ENCODE data around the gene CFAP100. TPM values are rescaled to one million over a fixed set of nuclear protein-coding genes. Genes with fewer than 3 reads are reported as not detected.

The CFAP100 gene
- polyA plus RNA-seq = not detected

DNA sequence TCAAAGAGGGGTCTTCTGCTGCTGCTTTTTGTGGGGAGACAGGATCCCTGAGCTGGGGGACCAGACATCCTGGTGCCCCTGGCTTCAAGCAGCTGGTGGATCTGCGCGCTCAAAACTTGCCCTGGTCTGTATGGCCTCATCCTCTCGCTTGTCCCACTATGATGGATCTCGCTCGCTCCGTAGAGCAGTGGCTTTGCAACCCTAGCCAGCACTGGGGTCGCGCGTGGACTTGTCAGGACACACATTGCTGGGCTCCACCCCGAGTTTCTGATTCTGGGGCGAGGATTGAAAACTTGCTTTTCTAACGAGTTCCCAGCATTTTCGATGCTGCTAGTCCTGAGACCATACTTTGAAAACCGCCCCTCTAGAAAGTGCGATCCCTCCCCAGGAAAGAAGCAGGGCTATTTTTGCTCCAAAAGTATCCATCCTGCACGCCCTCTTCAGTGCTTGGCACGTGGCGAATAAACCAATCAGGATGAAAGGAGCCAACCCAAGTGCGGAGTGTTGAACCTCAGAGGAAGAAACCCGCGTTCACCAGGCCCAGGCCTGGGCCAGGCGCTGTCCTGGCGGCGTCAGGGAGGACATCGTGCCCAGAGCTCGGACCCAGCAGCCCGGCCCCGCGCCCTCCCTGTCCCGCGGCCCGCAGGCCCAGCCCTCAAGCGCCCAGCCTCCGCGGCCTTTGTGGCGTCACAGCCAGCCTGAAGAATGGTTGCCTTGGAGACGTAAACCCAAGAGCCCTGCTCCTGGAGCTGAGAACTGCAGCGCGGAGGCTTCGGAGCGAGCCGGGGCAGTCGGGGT is at the start of gene CFAP100:
Gene CFAP100, plus strand, starts transcription at position 731 of the 798 bp plus-strand sequence. CDS start 1,092 bp downstream, outside the sequence.
- H3K27me3 ChIP-seq (ENCODE audit: control insufficient read depth in 1 of 2, insufficient read depth in 2 of 2, low read length in 2 of 2) = peaks cover 0 to 6% of the 10 kb centered on the region in 2 donors
- 27 to 28% methylated on average over 43 of the region's 43 CpGs for WGBS, 2 donors
- peak within 1 kb of the TSS; percentile 8 to 9 for H3K4me3 ChIP-seq (ENCODE audit: low read depth in 1 of 2, low read length in 2 of 2)
- peaks cover 4 to 10% of the 10 kb centered on the region in 2 donors for H3K4me1 ChIP-seq (ENCODE audit: control insufficient read depth in 2 of 2, insufficient read depth in 2 of 2, low read length in 1 of 2)
- no peak within 1 kb of the TSS for H3K27ac ChIP-seq (ENCODE audit: low read depth in 2 of 2, low read length in 1 of 2)
- H3K36me3 ChIP-seq (ENCODE audit: control insufficient read depth in 2 of 2, insufficient read depth in 2 of 2, low read length in 1 of 2) = no peaks in the 10 kb centered on the region
- no peaks in the 10 kb centered on the region for H3K9me3 ChIP-seq (ENCODE audit: control insufficient read depth in 2 of 2, insufficient read depth in 1 of 2, low read depth in 1 of 2, low read length in 1 of 2)

GRCh38 chr3:126345231-126345630 is 49.5 kb upstream of the CFAP100 start:
- WGBS, 2 donors = 86 to 93% methylated on average over 7 of the region's 7 CpGs
- Histone ChIP-seq H3K9me3 (ENCODE audit: control insufficient read depth in 2 of 2, insufficient read depth in 1 of 2, low read depth in 1 of 2, low read length in 1 of 2) (no peaks in the 10 kb centered on the region), H3K4me3 (ENCODE audit: low read depth in 1 of 2, low read length in 2 of 2) (no peak overlapping the region), H3K36me3 (ENCODE audit: control insufficient read depth in 2 of 2, insufficient read depth in 2 of 2, low read length in 1 of 2) (peaks cover 0 to 9% of the 10 kb centered on the region in 2 donors), H3K27ac (ENCODE audit: low read depth in 2 of 2, low read length in 1 of 2) (no peak overlapping the region), H3K4me1 (ENCODE audit: control insufficient read depth in 2 of 2, insufficient read depth in 2 of 2, low read length in 1 of 2) (peaks cover 2 to 4% of the 10 kb centered on the region in 2 donors), H3K27me3 (ENCODE audit: control insufficient read depth in 1 of 2, insufficient read depth in 2 of 2, low read length in 2 of 2) (no peaks in the 10 kb centered on the region)

- no peak overlapping the region for H3K4me3 ChIP-seq (ENCODE audit: low read depth in 1 of 2, low read length in 2 of 2)
- no peaks in the 10 kb centered on the region for H3K9me3 ChIP-seq (ENCODE audit: control insufficient read depth in 2 of 2, insufficient read depth in 1 of 2, low read depth in 1 of 2, low read length in 1 of 2)
- H3K27me3 ChIP-seq (ENCODE audit: control insufficient read depth in 1 of 2, insufficient read depth in 2 of 2, low read length in 2 of 2) = no peaks in the 10 kb centered on the region
- no peak overlapping the region for H3K27ac ChIP-seq (ENCODE audit: low read depth in 2 of 2, low read length in 1 of 2)
- WGBS, 2 donors = 94% methylated on average over 5 of the region's 5 CpGs
- H3K4me1 ChIP-seq (ENCODE audit: control insufficient read depth in 2 of 2, insufficient read depth in 2 of 2, low read length in 1 of 2) = peaks cover 0 to 5% of the 10 kb centered on the region in 2 donors
- H3K36me3 ChIP-seq (ENCODE audit: control insufficient read depth in 2 of 2, insufficient read depth in 2 of 2, low read length in 1 of 2) = peaks cover 0 to 14% of the 10 kb centered on the region in 2 donors
Observed at GRCh38 chr3:126345641-126346460, 48.9 kb upstream of the CFAP100 start.

GRCh38 chr3:126346466-126346865 is 48.2 kb upstream of the CFAP100 start:
- WGBS, 2 donors = 89 to 93% methylated on average over 2 of the region's 2 CpGs
- Histone ChIP-seq H3K4me3 (ENCODE audit: low read depth in 1 of 2, low read length in 2 of 2) (no peak overlapping the region), H3K36me3 (ENCODE audit: control insufficient read depth in 2 of 2, insufficient read depth in 2 of 2, low read length in 1 of 2) (peaks cover 0 to 19% of the 10 kb centered on the region in 2 donors), H3K27ac (ENCODE audit: low read depth in 2 of 2, low read length in 1 of 2) (no peak overlapping the region), H3K4me1 (ENCODE audit: control insufficient read depth in 2 of 2, insufficient read depth in 2 of 2, low read length in 1 of 2) (peaks cover 0 to 5% of the 10 kb centered on the region in 2 donors), H3K9me3 (ENCODE audit: control insufficient read depth in 2 of 2, insufficient read depth in 1 of 2, low read depth in 1 of 2, low read length in 1 of 2) (no peaks in the 10 kb centered on the region), H3K27me3 (ENCODE audit: control insufficient read depth in 1 of 2, insufficient read depth in 2 of 2, low read length in 2 of 2) (no peaks in the 10 kb centered on the region)

GRCh38 chr3:126347543-126348161 is 47.1 kb upstream of the CFAP100 start:
- H3K4me3 ChIP-seq (ENCODE audit: low read depth in 1 of 2, low read length in 2 of 2) = no peak overlapping the region
- no peaks in the 10 kb centered on the region for H3K9me3 ChIP-seq (ENCODE audit: control insufficient read depth in 2 of 2, insufficient read depth in 1 of 2, low read depth in 1 of 2, low read length in 1 of 2)
- no peaks in the 10 kb centered on the region for H3K27me3 ChIP-seq (ENCODE audit: control insufficient read depth in 1 of 2, insufficient read depth in 2 of 2, low read length in 2 of 2)
- no peak overlapping the region for H3K27ac ChIP-seq (ENCODE audit: low read depth in 2 of 2, low read length in 1 of 2)
- 68 to 77% methylated on average over 8 of the region's 8 CpGs for WGBS, 2 donors
- peaks cover 0 to 5% of the 10 kb centered on the region in 2 donors for H3K4me1 ChIP-seq (ENCODE audit: control insufficient read depth in 2 of 2, insufficient read depth in 2 of 2, low read length in 1 of 2)
- H3K36me3 ChIP-seq (ENCODE audit: control insufficient read depth in 2 of 2, insufficient read depth in 2 of 2, low read length in 1 of 2) = peaks cover 0 to 27% of the 10 kb centered on the region in 2 donors

DNA sequence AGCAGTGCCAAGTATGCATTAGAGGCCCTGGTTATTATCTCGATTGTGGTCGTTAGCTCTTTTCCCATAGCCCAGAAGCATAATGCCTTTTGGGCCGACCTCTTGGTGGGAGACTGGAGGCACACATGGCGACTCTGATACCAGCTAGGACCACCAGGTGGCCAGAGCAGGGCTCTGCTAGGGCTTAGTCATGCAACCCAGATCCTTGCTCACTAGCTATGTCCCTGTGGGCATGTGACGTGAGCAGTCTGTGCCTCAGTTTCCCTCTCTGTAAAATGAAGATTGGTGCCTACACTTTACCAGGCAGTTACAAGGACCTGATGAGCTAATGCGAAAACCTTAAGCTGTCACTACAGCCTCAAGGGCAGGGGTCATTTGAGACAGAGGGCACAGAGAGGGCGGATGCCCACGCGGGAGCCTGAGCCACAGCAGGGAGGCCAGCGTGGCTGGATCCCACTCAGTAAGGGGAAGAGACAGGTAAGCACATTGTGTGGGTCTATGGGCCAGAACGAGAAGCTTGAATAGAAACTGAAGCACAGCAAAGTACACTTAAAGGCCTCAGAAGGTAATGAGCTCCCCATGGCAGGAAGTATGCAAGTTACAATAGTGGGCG is 46.3 kb upstream of the CFAP100 start:
- Histone ChIP-seq H3K4me1 (ENCODE audit: control insufficient read depth in 2 of 2, insufficient read depth in 2 of 2, low read length in 1 of 2) (peaks cover 0 to 5% of the 10 kb centered on the region in 2 donors), H3K27ac (ENCODE audit: low read depth in 2 of 2, low read length in 1 of 2) (no peak overlapping the region), H3K36me3 (ENCODE audit: control insufficient read depth in 2 of 2, insufficient read depth in 2 of 2, low read length in 1 of 2) (peaks cover 0 to 27% of the 10 kb centered on the region in 2 donors), H3K4me3 (ENCODE audit: low read depth in 1 of 2, low read length in 2 of 2) (no peak overlapping the region), H3K9me3 (ENCODE audit: control insufficient read depth in 2 of 2, insufficient read depth in 1 of 2, low read depth in 1 of 2, low read length in 1 of 2) (no peaks in the 10 kb centered on the region), H3K27me3 (ENCODE audit: control insufficient read depth in 1 of 2, insufficient read depth in 2 of 2, low read length in 2 of 2) (no peaks in the 10 kb centered on the region)
- 91 to 92% methylated on average over 12 of the region's 12 CpGs for WGBS, 2 donors

DNA sequence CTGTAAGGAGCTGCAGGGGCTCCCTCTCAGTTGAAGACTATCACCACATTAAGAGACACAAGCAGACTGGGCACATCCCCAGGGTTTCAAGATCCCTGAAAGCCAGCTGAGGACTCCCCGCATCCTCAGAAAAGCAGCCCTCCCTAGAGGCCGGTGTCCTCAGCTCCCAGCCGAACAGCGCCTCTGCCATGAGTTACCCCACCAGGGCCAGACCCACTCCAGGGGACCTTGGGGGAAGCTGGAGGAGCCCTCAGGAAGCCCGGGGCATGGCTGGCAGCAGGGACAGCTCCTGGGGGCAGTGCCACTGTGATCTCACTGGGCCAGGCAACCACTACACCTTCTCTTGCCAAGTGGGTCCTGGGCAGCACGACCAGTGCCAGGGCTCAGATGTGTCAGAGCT is 45.6 kb upstream of the CFAP100 start:
- Histone ChIP-seq H3K27me3 (ENCODE audit: control insufficient read depth in 1 of 2, insufficient read depth in 2 of 2, low read length in 2 of 2) (no peaks in the 10 kb centered on the region), H3K4me1 (ENCODE audit: control insufficient read depth in 2 of 2, insufficient read depth in 2 of 2, low read length in 1 of 2) (peaks cover 0 to 5% of the 10 kb centered on the region in 2 donors), H3K27ac (ENCODE audit: low read depth in 2 of 2, low read length in 1 of 2) (no peak overlapping the region), H3K9me3 (ENCODE audit: control insufficient read depth in 2 of 2, insufficient read depth in 1 of 2, low read depth in 1 of 2, low read length in 1 of 2) (no peaks in the 10 kb centered on the region), H3K4me3 (ENCODE audit: low read depth in 1 of 2, low read length in 2 of 2) (no peak overlapping the region), H3K36me3 (ENCODE audit: control insufficient read depth in 2 of 2, insufficient read depth in 2 of 2, low read length in 1 of 2) (peaks cover 0 to 27% of the 10 kb centered on the region in 2 donors)
- WGBS, 2 donors = 89 to 90% methylated on average over 6 of the region's 6 CpGs

DNA sequence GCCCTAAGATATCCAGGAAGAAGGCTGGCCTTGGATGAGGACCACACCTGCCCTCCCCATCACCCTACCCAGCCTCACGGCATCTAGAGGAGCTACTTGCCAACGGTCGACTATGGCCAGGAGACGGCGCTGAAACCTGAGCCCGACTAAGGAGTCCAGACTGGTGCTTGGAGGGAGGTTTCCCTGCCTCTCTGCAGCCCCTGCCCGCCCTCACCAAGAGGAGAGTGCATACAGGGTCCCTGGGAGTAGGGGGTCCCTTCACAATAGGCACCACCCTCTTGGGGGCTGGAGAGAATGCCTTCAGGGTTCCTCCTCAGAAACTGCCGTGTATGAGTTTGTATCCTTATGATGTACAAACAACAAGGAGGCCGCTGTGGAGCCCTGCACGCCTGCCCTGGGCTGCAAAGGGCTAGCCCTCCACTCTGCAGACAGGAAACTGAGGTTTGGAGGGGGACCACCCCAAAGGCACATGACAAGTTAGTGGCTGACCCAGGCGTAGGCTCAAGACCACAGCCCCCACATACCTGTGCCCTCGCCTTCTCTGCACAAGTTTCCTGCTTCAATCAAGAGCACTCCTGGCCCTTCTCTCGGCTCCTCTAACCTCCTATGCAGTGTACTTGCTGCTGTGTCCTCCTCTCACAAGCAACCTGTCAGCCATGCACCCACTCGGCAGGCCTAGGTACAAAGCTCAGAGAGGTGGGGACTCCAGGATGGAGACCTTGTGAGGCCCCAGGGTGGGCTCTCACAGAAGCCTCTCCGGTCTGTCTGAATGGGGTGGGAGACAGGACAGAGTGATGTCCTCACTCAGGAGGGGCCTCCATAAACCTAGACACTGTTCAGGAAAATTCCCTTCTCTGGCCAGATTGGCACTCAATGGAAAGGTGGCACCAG is 44.9 kb upstream of the CFAP100 start:
- Histone ChIP-seq H3K27ac (ENCODE audit: low read depth in 2 of 2, low read length in 1 of 2) (no peak overlapping the region), H3K36me3 (ENCODE audit: control insufficient read depth in 2 of 2, insufficient read depth in 2 of 2, low read length in 1 of 2) (peaks cover 0 to 27% of the 10 kb centered on the region in 2 donors), H3K27me3 (ENCODE audit: control insufficient read depth in 1 of 2, insufficient read depth in 2 of 2, low read length in 2 of 2) (no peaks in the 10 kb centered on the region), H3K4me1 (ENCODE audit: control insufficient read depth in 2 of 2, insufficient read depth in 2 of 2, low read length in 1 of 2) (peaks cover 0 to 5% of the 10 kb centered on the region in 2 donors), H3K9me3 (ENCODE audit: control insufficient read depth in 2 of 2, insufficient read depth in 1 of 2, low read depth in 1 of 2, low read length in 1 of 2) (no peaks in the 10 kb centered on the region), H3K4me3 (ENCODE audit: low read depth in 1 of 2, low read length in 2 of 2) (no peak overlapping the region)
- 64 to 77% methylated on average over 15 of the region's 15 CpGs for WGBS, 2 donors
